ENCODE data around the gene PRKG1.

DNA sequence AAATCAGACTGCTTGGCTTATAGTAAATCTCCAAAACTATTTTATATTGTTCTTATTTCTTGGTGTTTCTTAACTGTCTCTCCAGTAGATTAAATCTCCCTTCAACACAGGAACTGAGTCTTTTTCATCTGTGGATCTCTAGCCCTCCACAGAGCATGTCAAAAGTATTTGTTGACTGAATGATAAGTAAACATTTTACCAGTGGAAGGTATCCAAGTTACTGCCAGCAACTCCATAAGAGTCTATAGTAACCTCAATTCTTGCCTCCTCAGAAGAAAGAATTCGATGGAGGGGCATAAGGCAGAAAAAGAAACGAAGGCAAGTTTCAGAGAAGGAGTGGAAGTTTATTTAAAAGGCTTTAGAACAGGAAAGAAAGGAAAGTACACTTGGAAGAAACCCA, 945.9 kb downstream of the PRKG1 start:
- TF ChIP-seq, protein P1, sequence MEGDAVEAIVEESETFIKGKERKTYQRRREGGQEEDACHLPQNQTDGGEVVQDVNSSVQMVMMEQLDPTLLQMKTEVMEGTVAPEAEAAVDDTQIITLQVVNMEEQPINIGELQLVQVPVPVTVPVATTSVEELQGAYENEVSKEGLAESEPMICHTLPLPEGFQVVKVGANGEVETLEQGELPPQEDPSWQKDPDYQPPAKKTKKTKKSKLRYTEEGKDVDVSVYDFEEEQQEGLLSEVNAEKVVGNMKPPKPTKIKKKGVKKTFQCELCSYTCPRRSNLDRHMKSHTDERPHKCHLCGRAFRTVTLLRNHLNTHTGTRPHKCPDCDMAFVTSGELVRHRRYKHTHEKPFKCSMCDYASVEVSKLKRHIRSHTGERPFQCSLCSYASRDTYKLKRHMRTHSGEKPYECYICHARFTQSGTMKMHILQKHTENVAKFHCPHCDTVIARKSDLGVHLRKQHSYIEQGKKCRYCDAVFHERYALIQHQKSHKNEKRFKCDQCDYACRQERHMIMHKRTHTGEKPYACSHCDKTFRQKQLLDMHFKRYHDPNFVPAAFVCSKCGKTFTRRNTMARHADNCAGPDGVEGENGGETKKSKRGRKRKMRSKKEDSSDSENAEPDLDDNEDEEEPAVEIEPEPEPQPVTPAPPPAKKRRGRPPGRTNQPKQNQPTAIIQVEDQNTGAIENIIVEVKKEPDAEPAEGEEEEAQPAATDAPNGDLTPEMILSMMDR (IDR thresholded peaks at IDR 0.05; ENCODE audit: insufficient read depth, low read length), result no peak
- TF ChIP-seq POLR2AphosphoS5 (IDR thresholded peaks at IDR 0.05; ENCODE audit: low read depth), result no peak

Data from HL-60 (cell line).